Measurements from ENCODE around the gene APOBR.
"Not testable (repeated sequence)": the region's sequence is repeated elsewhere in the genome, so short reads cannot be mapped to it uniquely, and the experiment has no call there.

Gene APOBR

GRCh38 chr16:28499854-28500253, 5.4 kb downstream of the APOBR start:
- no peak for FAIRE-seq

DNA sequence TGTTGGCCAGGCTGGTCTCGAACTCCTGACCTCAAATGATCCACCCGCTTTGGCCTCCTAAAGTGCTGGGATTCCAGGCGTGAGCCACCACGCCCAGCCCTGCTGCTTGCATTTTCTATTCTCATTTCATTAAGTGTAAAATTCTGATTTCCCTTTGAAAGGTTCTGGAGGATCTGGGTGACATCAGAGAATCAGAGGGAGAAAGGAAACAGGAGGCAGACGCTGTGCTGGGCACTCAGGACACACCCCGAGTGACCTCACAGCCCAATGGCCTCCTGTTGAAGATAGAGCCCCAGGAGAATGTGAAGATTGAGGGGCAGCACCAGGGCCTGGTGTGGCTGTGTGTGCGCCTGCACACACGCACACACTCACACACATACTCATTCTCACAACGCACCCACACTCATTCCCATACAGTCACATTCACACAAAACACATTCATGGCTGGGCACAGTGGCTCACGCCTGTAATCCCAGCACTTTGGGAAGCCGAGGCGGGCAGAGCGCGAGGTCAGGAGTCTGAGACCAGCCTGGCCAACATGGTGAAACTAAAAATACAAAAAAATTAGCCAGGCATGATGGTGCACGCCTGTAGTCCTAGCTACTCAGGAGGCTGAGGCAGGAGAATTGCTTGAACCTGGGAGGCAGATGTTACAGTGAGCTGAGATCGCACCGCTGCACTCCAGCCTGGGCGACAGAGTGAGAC, 6.2 kb downstream of the APOBR start:
- not testable (repeated sequence) for FAIRE-seq

- FAIRE-seq: no peak
These were observed 7.1 kb downstream of the APOBR start for GRCh38 chr16:28501258-28502232.

DNA sequence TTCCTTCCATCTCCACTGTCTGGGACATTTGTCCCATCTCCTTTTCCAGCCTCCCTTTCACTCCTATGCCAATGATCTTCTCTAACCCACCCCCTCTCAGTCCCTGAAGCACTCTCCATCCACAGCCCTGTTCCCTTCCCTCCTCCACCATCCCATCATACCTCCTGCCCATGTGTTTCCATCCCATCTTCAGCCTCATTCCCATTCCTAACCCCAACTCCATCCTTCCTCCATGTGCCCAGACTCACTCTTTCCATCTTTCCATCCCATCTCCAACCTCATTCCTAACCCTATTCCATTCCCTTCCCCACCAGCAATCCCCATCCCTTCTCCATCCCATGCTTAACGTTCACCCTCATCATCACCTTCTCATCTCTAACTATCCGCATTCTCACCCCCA, 7.8 kb downstream of the APOBR start:
- no peak for FAIRE-seq

- FAIRE-seq: no peak
These were observed 9.2 kb downstream of the APOBR start for GRCh38 chr16:28503470-28504259.

- no peak for FAIRE-seq
These were observed 10.4 kb downstream of the APOBR start for GRCh38 chr16:28504707-28505404.

DNA sequence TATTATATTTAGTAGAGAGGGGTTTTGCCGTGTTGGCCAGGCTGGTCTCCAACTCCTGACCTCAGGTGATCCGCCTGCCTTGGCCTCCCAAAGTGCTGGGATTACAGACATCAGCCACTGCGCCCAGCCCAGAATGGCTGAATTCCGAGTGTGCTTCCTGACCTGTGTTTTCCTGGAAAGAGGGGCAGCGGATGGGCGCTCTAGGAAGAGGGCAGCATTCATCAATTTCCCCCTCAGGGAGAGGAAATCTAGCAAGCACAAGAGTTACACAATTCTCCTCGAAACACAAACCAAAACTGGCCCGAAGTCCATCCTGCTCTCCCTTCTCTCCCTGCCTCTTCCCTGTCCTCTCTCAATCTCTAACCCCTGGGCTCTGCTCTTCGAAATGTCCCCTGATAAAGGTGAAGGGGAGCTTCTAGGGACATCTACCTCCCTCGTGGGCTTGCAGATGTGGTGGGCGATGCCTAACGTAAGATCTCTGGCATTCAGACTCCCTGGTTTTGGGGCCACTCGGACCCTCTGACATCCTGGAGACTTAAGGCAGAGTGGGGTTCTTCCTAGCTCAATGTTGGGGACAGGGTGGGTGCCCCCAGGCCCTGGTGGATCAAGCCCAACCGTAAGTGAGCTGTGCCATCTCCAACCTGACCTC, 11.2 kb downstream of the APOBR start:
- no peak for FAIRE-seq

GRCh38 chr16:28511031-28511430, 16.6 kb downstream of the APOBR start:
- no peak for FAIRE-seq

DNA sequence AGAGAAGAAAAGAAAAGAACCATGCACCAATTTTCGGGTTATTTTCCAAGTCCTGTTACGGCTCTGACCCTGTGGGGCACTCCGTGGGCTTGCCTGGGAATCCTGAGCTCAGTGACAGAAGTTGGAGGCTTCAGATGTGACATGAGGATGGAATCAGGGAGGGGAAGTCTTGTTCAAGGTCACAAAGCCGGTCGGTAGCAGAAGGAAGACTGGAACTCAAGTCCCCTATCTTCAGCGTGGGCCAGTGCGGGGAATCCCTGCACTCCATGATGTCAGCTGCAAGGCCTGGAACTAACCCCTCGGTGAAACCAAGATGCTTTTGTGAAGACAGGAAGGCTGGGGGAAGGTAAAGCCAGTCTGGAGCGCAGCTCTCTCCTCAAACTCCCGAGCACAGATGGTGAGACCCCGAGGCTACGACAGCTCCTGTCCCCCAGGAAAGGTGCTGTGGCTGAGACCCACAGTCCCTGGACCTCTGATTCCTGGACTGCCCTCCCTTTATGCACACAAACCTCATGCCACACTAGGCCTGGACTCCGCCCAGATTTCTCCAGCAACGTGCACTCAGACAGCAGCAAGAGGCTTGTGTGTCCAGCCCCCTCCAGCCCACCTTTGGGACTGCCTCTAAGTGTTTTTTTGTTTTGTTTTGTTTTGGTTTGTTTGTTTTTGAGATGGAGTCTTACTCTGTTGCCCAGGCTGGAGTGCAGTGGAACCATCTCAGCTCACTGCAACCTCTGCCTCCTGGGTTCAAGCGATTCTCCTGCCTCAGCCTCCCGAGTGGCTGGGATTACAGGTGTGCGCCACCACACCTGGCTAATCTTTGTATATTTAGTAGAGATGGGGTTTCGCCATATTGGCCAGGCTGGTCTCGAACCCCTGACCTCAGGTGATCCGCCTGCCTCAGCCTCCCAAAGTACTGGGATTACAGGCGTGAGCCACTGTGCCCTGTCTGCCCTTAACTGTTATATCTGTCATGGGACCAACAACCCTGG, 17.7 kb downstream of the APOBR start:
- no peak for FAIRE-seq

DNA sequence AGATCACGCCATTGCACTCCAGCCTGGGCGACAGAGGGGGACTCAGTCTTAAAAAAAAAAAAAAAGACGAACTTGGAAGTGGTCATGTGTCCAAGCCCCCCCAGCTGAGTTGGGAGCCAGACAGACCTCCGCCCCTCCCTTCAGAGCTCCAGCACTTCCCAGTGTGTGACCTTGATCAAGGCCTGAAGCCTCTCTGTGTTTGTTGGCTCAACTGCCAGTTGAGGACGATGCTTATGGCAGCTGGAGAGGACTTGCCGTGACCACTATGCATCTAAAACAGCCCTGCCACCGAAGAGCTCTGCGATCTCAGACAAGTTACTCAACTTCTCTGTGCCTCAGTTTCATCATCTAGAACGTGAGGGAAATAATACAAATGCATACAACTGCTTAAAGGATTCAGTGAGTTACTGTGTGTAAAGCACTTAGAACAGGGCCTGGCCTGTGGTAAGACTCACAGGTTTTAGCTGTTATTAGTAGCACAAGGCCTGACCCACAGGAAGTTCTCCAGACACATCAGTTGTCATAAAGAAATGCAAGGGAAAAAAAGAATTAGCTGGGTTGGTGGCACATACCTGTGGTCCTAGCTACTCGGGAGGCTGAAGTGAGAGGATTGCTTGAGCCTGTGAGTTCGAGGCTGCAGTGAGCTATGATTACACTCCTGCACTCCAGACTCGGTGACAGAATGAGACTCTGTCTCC, 19.2 kb downstream of the APOBR start:
- no peak for FAIRE-seq

- FAIRE-seq: no peak
These were observed 19.8 kb downstream of the APOBR start for GRCh38 chr16:28514246-28514645.

- FAIRE-seq: no peak
These were observed 26.2 kb downstream of the APOBR start for GRCh38 chr16:28520672-28521071.

DNA sequence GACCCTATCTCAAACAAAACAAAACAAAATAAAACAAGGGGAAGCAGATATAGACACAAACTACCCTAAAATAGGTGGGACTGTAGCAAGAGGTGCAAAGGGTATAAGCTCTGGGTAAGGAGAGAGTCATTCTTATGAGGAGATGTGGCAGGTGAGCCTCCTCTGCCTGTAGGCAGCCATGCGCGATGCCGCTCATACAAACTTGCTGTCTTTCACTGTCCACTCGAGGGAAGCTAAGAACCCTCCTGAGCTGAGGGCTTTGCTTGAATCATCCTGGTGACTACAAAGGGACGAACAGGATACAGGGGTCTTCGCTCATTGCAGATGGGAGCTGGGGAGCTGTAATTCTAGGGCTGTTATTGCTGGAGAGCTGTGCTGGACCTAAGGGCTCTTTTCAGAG, 27.0 kb downstream of the APOBR start:
- no peak for FAIRE-seq

- no peak for FAIRE-seq
These were observed 28.3 kb downstream of the APOBR start for GRCh38 chr16:28522792-28523191.

DNA sequence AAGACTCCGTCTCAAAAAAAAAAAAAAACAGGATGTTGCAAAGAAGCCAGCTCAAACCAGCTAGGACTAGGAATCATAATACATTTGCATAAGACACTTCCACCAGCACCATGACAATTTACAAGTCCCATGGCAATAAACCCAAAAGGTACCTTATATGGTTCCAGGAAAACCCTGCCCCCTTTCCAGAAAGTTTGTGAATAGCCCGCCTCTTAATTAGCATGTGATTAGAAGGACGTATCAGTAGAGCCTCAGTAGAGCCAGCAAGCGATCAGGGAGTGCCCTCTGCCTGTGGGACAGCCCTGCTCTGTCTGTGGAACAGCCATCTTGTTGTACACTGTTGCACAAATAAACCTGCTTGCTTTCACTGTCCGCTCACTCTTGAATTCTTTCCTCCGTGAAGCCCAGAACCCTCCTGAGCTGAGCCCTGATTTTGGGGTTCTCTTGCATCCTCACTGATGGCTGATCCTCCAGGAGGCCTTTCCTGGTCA, 30.3 kb downstream of the APOBR start:
- no peak for FAIRE-seq

DNA sequence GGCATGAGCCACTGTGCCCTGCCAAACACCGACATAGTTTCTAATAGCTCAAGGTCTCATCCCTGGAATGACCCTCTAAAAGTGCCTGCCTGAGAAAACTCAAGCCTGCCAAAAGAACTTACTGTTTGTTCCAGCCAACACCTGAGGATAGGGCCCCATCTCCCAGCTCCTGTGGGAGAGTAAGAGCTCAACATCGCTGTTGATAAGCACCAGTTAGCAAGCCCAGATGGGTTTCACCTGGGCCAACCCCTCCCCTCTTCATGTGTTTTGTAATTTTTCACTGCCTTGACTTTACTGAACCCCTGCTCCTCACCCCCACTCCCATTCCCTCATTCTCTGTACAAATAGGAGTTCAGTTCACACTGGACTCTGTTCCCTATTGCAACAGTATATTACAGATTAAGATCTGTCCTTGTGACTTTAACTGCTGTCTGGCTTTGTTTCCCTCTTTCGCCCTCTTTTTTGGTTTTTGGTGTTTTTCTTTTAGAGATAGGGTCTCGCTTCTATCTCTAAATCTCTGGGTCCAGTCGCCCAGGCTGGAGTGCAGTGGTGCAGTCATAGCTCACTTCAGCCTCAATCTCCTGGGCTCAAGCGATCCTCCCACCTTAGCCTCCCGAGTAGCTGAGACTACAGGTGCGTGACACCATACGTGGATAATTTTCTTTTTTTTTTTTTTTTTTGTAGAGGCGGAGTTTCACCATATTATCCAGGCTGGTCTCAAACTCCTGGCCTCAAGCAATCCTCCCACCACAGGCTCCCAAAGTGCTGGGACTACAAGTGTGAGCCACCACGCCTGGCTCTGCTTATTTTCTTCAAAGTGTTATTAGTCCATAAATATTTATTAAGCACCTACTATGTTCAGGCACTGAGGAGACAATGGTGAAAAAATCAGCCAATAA, 32.0 kb downstream of the APOBR start:
- no peak for FAIRE-seq

DNA sequence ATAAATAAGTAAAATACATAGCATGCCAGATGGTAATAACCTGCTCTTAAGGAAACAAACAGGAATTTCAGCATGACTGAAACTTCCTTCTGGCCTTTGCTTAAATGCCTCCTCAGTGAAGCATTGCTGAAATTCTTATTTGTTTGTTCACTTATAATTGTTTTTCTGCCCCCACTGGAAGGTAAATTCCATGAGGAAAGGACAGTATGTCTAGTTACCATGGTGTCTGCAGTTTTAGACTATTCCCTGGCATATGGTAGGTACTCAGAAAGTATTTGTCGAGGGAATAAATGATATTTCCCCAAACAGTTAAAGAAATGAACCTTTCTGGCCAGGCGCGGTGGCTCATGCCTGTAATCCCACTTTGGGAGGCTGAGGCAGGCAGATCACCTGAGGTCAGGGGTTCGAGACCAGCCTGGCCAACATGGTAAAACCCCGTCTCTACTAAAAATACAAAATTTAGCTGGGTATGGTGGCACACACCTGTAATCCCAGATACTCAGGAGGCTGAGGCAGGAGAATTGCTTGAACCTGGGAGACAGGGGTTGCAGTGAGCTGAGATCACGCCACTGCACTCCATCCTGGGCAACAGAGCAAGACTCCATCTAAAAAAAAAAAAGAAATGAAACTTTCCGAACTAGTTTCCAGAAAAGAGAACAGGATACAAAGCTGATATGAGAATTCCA, 32.8 kb downstream of the APOBR start:
- not testable (repeated sequence) for FAIRE-seq

GRCh38 chr16:28527985-28528384, 33.5 kb downstream of the APOBR start:
- FAIRE-seq: no peak

All from endometrium (tissue), 2 donors.